Neuronal stem cell (in vitro differentiated cells): ENCODE data around the gene RTRAF.

Source experiments
- DNase-seq: peaks from one replicate; pipeline ENCODE4 v3.0.0-alpha.2; 2013; ENCODE audit warnings: low spot score
- H2AFZ ChIP-seq: one replicate; pipeline ENCODE4 v1.6.1; 2013; ENCODE audit warnings: mild to moderate bottlenecking, low read length, inconsistent platforms
- H2AK5ac ChIP-seq: 2 replicates; pipeline ENCODE4 v1.6.1; 2013; ENCODE audit warnings: low read depth, mild to moderate bottlenecking, inconsistent platforms, low read length, moderate library complexity, mixed read lengths
- H2BK120ac ChIP-seq: 2 replicates; pipeline ENCODE4 v1.6.1; 2013; ENCODE audit warnings: low read depth, mild to moderate bottlenecking, inconsistent platforms, low read length, moderate library complexity, mixed read lengths
- H2BK12ac ChIP-seq: one replicate; pipeline ENCODE4 v1.6.1; 2013; ENCODE audit warnings: low read length, inconsistent platforms
- H2BK15ac ChIP-seq: 2 replicates; pipeline ENCODE4 v1.6.1; 2013; ENCODE audit warnings: mild to moderate bottlenecking, low read length, inconsistent platforms, mixed read lengths
- H2BK5ac ChIP-seq: one replicate; pipeline ENCODE4 v1.6.1; 2013; ENCODE audit warnings: inconsistent platforms, mild to moderate bottlenecking, low read length, moderate library complexity
- H3K14ac ChIP-seq: one replicate; pipeline ENCODE4 v1.6.1; 2013; ENCODE audit warnings: low read length, inconsistent platforms
- H3K18ac ChIP-seq: 2 replicates; pipeline ENCODE4 v1.6.1; 2013; ENCODE audit warnings: low read length, inconsistent platforms
- H3K23ac ChIP-seq: 2 replicates; pipeline ENCODE4 v1.6.1; 2013; ENCODE audit warnings: low read depth, mild to moderate bottlenecking, mixed read lengths, low read length, inconsistent platforms; ENCODE audit not compliant: poor library complexity
- H3K27ac ChIP-seq: replicated peaks from 3 replicates; pipeline ENCODE4 v1.5.1; 2013; ENCODE audit warnings: low read length, inconsistent platforms
- H3K27me3 ChIP-seq, 3 experiments: 2 replicates each; pipeline ENCODE4 v1.6.1; 2013; ENCODE audit warnings: low read length in 3 of 3, mild to moderate bottlenecking in 2 of 3, inconsistent platforms in 1 of 3, low read depth in 1 of 3, mixed read lengths in 1 of 3, moderate library complexity in 1 of 3; ENCODE audit not compliant: control insufficient read depth in 3 of 3, insufficient read depth in 3 of 3
- H3K36me3 ChIP-seq, 2 donors: replicated peaks in 1 of 2; 2 replicates each; pipeline ENCODE4 v1.6.1; 2013; ENCODE audit warnings: low read length in 2 of 2; ENCODE audit not compliant: control insufficient read depth in 2 of 2, insufficient read depth in 2 of 2
- H3K4ac ChIP-seq: 2 replicates; pipeline ENCODE4 v1.6.1; 2013; ENCODE audit warnings: inconsistent platforms, mild to moderate bottlenecking, low read length, moderate library complexity
- H3K4me1 ChIP-seq, 2 donors: 1 replicate in 1 of 2; 2 replicates in 1 of 2; pipeline ENCODE4 v1.6.1; 2013; ENCODE audit warnings: low read length in 2 of 2, low read depth in 1 of 2; ENCODE audit not compliant: control insufficient read depth in 2 of 2, insufficient read depth in 1 of 2
- H3K4me2 ChIP-seq: one replicate; pipeline ENCODE4 v1.6.1; 2013; ENCODE audit warnings: mild to moderate bottlenecking, low read length, inconsistent platforms; ENCODE audit not compliant: insufficient read depth, poor library complexity, severe bottlenecking
- H3K4me3 ChIP-seq, 2 donors: 2 replicates each; pipeline ENCODE4 v1.5.1; 2013; ENCODE audit warnings: low read length in 2 of 2, mild to moderate bottlenecking in 2 of 2, inconsistent platforms in 1 of 2, moderate library complexity in 1 of 2
- H3K79me1 ChIP-seq: one replicate; pipeline ENCODE4 v1.6.1; 2013; ENCODE audit warnings: low read depth, mild to moderate bottlenecking, inconsistent platforms, low read length, moderate library complexity
- H3K9ac ChIP-seq: one replicate; pipeline ENCODE4 v1.6.1; 2013; ENCODE audit warnings: mild to moderate bottlenecking, low read depth, low read length, inconsistent platforms; ENCODE audit not compliant: poor library complexity
- H3K9me3 ChIP-seq, 2 donors: replicated peaks in 1 of 2; 2 replicates each; pipeline versions ENCODE3 to v1.6.1; 2013; ENCODE audit warnings: low read length in 2 of 2, mild to moderate bottlenecking in 2 of 2, inconsistent platforms in 1 of 2, low read depth in 1 of 2, mixed read lengths in 1 of 2, moderate library complexity in 1 of 2; ENCODE audit not compliant: control insufficient read depth in 2 of 2, insufficient read depth in 1 of 2
- H4K8ac ChIP-seq: one replicate; pipeline ENCODE4 v1.6.1; 2013; ENCODE audit warnings: low read depth, mild to moderate bottlenecking, inconsistent platforms, low read length, moderate library complexity
- H4K91ac ChIP-seq: one replicate; pipeline ENCODE4 v1.6.1; 2013; ENCODE audit warnings: low read length, low read depth, mild to moderate bottlenecking, inconsistent platforms; ENCODE audit not compliant: poor library complexity
- WGBS, 2 donors: extraction: QIAGEN DNeasy Blood & Tissue Kit; methylation state at CpG; one replicate each; pipeline ENCODE4 v1.1.7; 2013; ENCODE audit warnings: missing lambda C conversion rate in 2 of 2, mixed read lengths in 1 of 2; ENCODE audit not compliant: insufficient read length in 2 of 2, insufficient replicate concordance in 1 of 2; ENCODE audit errors: extremely low coverage in 2 of 2; 5-methylcytosine and 5-hydroxymethylcytosine counted together

RTRAF gene

GRCh38 chr14:52003324-52003723, 14.0 kb downstream of the RTRAF start:
- Histone ChIP-seq H3K9ac (no peak overlapping the region), H2BK12ac (no peak overlapping the region), H3K27me3 (no peaks in the 10 kb centered on the region), H3K27ac (no peak overlapping the region), H2BK5ac (no peak overlapping the region), H2BK120ac (no peak overlapping the region), H3K36me3 (peaks cover 24 to 100% of the 10 kb centered on the region in 2 donors), H3K4ac (no peak overlapping the region), H4K91ac (no peak overlapping the region), H2AFZ (no peak overlapping the region), H3K23ac (no peak overlapping the region), H3K4me3 (no peak overlapping the region), H2AK5ac (no peak overlapping the region), H4K8ac (no peak overlapping the region), H3K79me1 (no peaks in the 10 kb centered on the region), H3K18ac (no peak overlapping the region), H3K4me1 (peaks cover 2% of the 10 kb centered on the region in 2 donors), H3K9me3 (no peaks in the 10 kb centered on the region), H3K4me2 (no peak overlapping the region), H2BK15ac (no peak overlapping the region), H3K14ac (no peak overlapping the region)
- no peak for DNase-seq
- no CpG with 5 or more reads among the region's 3 CpGs for WGBS, 2 donors

DNA sequence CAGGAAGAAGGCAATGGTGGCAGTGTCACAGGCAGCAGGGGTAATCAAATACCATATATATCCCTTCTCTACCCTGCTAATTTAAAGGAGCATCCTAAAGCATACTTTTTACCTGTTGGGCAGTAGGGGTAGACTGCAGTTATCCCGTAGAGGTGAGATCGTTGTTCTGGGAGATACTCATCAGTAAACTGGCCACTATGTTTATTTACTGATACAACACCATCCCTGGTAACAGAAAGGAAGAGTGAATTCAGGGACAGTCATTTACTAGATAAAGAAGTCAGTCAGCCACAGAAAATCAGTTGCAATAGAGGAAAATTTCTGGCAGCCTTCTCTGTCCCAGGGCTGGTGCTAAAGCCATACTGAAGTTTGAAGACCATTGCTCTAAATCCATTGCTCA, 16.3 kb downstream of the RTRAF start:
- H3K9me3 ChIP-seq, result no peaks in the 10 kb centered on the region
- no peak overlapping the region for H4K8ac ChIP-seq
- H3K18ac ChIP-seq, result no peak overlapping the region
- H3K23ac ChIP-seq, result no peak overlapping the region
- peaks cover 2% of the 10 kb centered on the region in 2 donors for H3K4me1 ChIP-seq
- no peak overlapping the region for H2AK5ac ChIP-seq
- no peak for DNase-seq
- H3K14ac ChIP-seq, result no peak overlapping the region
- no peak overlapping the region for H2BK15ac ChIP-seq
- peaks cover 2% of the 10 kb centered on the region for H3K79me1 ChIP-seq
- H3K4me2 ChIP-seq, result no peak overlapping the region
- WGBS, 2 donors, result no CpG with 5 or more reads among the region's 2 CpGs
- no peak overlapping the region for H3K4me3 ChIP-seq
- H3K27me3 ChIP-seq, result no peaks in the 10 kb centered on the region
- H2BK12ac ChIP-seq, result no peak overlapping the region
- peaks cover 31 to 100% of the 10 kb centered on the region in 2 donors for H3K36me3 ChIP-seq
- no peak overlapping the region for H2BK120ac ChIP-seq
- no peak overlapping the region for H3K27ac ChIP-seq
- no peak overlapping the region for H2BK5ac ChIP-seq
- H2AFZ ChIP-seq, result no peak overlapping the region
- H3K9ac ChIP-seq, result no peak overlapping the region
- no peak overlapping the region for H3K4ac ChIP-seq
- no peak overlapping the region for H4K91ac ChIP-seq

DNA sequence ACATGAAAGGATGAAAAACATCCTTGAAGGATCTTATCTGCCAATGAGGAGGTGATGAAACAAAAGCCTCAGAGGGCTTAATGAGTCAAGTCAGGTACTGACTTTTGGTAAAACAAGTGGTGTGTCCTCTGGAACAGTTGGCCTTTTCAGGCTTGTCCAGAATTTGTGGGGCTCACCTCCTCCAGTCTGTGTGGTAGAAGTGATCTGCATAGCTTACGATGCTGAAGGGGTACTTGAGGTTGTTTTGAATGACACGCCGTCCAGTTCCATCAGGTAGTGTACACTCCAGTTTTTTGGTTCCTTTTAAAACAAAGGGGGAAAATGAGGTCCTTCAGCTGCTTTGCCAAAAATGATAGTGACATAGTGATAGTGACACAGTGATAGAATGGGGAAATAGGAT, 17.0 kb downstream of the RTRAF start:
- H3K4me3 ChIP-seq, result no peak overlapping the region
- no peak overlapping the region for H2BK120ac ChIP-seq
- H3K36me3 ChIP-seq, result peaks cover 36 to 100% of the 10 kb centered on the region in 2 donors
- H3K4me1 ChIP-seq, result peaks cover 2% of the 10 kb centered on the region in 2 donors
- H3K23ac ChIP-seq, result no peak overlapping the region
- no peak overlapping the region for H2BK12ac ChIP-seq
- H3K9me3 ChIP-seq, result no peaks in the 10 kb centered on the region
- H2BK5ac ChIP-seq, result no peak overlapping the region
- no peak overlapping the region for H2AK5ac ChIP-seq
- no peak overlapping the region for H4K8ac ChIP-seq
- H3K27me3 ChIP-seq, result no peaks in the 10 kb centered on the region
- H2AFZ ChIP-seq, result no peak overlapping the region
- H2BK15ac ChIP-seq, result no peak overlapping the region
- H3K27ac ChIP-seq, result no peak overlapping the region
- H3K9ac ChIP-seq, result no peak overlapping the region
- no peak overlapping the region for H3K18ac ChIP-seq
- H4K91ac ChIP-seq, result no peak overlapping the region
- no peak for DNase-seq
- H3K4me2 ChIP-seq, result no peak overlapping the region
- no CpG with 5 or more reads among the region's 3 CpGs for WGBS, 2 donors
- H3K4ac ChIP-seq, result no peak overlapping the region
- no peak overlapping the region for H3K14ac ChIP-seq
- H3K79me1 ChIP-seq, result peaks cover 2% of the 10 kb centered on the region

- H3K27ac ChIP-seq, result no peak overlapping the region
- H3K9me3 ChIP-seq, result no peaks in the 10 kb centered on the region
- no peak overlapping the region for H2BK15ac ChIP-seq
- no peak overlapping the region for H4K8ac ChIP-seq
- H3K4me1 ChIP-seq, result peaks cover 1 to 2% of the 10 kb centered on the region in 2 donors
- no peaks in the 10 kb centered on the region for H3K27me3 ChIP-seq
- H3K23ac ChIP-seq, result no peak overlapping the region
- H2BK5ac ChIP-seq, result no peak overlapping the region
- H3K4ac ChIP-seq, result no peak overlapping the region
- H2BK12ac ChIP-seq, result no peak overlapping the region
- H3K14ac ChIP-seq, result no peak overlapping the region
- no peak for DNase-seq
- H4K91ac ChIP-seq, result no peak overlapping the region
- no CpG with 5 or more reads among the region's 1 CpG for WGBS, 2 donors
- H3K79me1 ChIP-seq, result peaks cover 2% of the 10 kb centered on the region
- H2BK120ac ChIP-seq, result no peak overlapping the region
- peaks cover 38 to 100% of the 10 kb centered on the region in 2 donors for H3K36me3 ChIP-seq
- H3K4me3 ChIP-seq, result no peak overlapping the region
- no peak overlapping the region for H2AK5ac ChIP-seq
- H2AFZ ChIP-seq, result no peak overlapping the region
- no peak overlapping the region for H3K4me2 ChIP-seq
- H3K9ac ChIP-seq, result no peak overlapping the region
- H3K18ac ChIP-seq, result no peak overlapping the region
These were observed 17.9 kb downstream of the RTRAF start for GRCh38 chr14:52007211-52007610.
